H4 (cell line): Measurements from ENCODE around the gene CYB5A. TPM values are rescaled to one million over a fixed set of nuclear protein-coding genes. Genes with fewer than 3 reads are reported as not detected.

Source experiments
- DNase-seq: peaks from one replicate; pipeline ENCODE4 v3.0.0-alpha.2; 2015; ENCODE audit warnings: low spot score
- total RNA-seq: library from RNA; depleted of rRNA; stranded (reverse); fragments of >200 nt; shearing (Covaris generic); gene quantifications from 2 replicates; pipeline ENCODE4 v1.2.3, GENCODE V29; 2014

Gene CYB5A
- total RNA-seq, 1 experiment from 2014 or later, result 8.6 TPM

GRCh38 chr18:74277296-74277695, 14.5 kb downstream of the CYB5A start:
- no peak for DNase-seq

- no peak for DNase-seq
Measured at GRCh38 chr18:74276609-74277008, 15.2 kb downstream of the CYB5A start.

DNA sequence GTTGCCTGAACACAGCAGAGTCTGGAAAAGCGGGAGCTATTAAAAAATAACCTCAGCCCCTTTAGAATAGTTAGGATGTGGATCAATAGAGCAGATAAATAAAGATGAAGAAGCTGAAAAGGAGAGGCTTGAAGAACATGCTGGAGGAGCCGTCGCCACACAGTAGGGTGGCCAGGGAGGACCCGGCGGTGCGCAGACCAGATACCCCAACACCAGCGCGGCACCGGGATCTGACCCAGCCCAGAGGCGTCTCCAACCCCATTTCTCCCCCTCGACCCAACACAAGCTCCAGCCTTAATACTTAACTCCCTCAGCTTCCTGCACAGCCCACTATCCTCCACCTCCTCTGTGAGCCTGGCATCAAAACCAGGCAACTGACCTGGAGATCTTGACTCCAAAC, 16.0 kb downstream of the CYB5A start:
- no peak for DNase-seq

- DNase-seq, result no peak
Measured at GRCh38 chr18:74274700-74275099, 17.1 kb downstream of the CYB5A start.

- no peak for DNase-seq
Measured at GRCh38 chr18:74273394-74273793, 18.4 kb downstream of the CYB5A start.

DNA sequence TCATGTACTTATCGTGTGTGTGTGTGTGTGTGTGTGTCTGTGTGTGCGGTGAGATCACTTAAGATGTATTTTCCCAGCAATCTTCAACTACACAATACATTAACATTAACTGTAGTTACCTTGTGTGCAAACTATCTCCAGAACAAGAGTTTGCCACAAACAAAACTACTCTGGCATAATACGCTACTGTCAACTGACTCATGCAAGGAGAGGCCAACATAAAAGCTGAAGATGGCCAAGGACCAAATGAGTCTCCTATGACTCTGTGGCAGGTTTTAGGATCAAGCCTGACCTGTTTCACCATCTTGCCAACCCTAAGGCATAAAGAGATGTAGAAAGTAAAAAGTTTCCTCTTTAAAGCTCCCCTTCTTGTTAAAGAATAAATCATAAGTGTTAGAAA, 20.1 kb downstream of the CYB5A start:
- DNase-seq, result no peak

- no peak for DNase-seq
Measured at GRCh38 chr18:74268933-74269620, 22.7 kb downstream of the CYB5A start.

GRCh38 chr18:74268175-74268574, 23.6 kb downstream of the CYB5A start:
- DNase-seq, result no peak

DNA sequence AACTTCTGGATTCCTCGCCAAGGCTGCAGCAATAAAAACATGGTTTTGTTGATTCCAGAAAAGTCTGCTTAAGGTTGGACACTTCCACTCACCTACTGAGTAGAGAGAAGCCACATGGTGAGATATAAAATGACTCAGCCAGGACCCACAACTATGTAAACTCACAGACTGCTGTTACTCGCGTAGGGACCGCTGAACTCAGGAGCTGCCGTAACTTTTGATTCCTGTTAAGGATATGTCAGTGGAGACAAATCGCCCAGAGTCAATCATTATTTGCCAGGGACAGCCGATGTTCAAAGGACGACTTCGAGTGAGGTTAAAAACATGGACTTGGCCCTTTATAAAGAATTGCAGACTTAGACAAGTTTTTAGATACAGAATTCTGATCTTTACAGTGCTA, 25.6 kb downstream of the CYB5A start:
- DNase-seq, result peak; percentile 40

GRCh38 chr18:74265546-74266098, 26.1 kb downstream of the CYB5A start:
- DNase-seq, result no peak

- no peak for DNase-seq
Measured at GRCh38 chr18:74264303-74265020, 27.3 kb downstream of the CYB5A start.

DNA sequence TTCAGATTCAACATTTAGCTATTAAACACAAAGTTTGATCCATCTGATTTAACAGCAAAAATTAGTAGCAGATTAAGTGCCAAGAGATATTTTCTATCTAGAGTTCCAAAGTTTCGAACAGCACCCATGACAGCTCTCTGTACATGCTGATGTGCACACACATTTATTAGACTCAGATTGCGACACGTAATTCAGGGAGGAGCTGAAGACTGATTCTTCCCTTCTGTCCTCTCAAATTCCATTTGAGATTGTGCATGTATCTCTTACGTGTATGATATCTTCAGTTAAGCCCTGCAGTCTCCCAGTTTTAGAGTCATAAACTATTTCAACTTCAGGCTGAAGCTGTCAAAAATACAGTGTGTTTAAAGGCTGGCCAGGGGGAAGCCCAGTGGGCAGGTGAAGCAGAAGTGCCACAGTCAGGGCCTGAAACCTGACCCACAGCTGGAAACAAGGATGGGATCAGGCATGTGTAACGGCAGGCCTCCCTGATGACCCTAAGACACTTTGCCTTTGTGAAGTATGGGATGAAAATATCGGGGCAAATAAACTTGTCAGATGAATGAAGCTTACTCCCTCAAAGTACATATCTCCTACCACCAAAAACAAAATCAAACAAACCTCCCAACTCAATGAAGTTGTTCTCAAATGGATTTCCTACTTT, 30.6 kb downstream of the CYB5A start:
- no peak for DNase-seq

- DNase-seq, result no peak
Measured at GRCh38 chr18:74259347-74259746, 32.4 kb downstream of the CYB5A start.

GRCh38 chr18:74257083-74257482, 34.7 kb downstream of the CYB5A start:
- no peak for DNase-seq

DNA sequence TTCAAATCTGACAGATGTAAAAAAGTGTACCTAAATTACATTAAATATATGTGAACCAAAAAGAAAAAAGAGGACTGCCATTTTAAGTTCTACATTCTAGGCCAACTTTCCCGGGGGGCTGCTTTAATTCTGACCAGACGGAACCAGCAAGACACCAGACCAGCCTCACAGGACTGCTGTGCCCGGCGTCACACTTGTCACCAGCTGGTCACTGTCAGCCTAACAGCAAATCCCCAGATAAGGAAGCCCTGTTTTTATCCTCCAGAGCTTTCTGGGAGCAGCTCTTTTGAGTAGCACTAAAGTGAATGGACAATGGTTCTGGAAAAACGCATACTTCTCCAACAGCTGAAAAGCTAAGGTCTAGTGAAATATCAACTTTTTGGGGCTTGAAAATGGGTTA, 35.6 kb downstream of the CYB5A start:
- no peak for DNase-seq

DNA sequence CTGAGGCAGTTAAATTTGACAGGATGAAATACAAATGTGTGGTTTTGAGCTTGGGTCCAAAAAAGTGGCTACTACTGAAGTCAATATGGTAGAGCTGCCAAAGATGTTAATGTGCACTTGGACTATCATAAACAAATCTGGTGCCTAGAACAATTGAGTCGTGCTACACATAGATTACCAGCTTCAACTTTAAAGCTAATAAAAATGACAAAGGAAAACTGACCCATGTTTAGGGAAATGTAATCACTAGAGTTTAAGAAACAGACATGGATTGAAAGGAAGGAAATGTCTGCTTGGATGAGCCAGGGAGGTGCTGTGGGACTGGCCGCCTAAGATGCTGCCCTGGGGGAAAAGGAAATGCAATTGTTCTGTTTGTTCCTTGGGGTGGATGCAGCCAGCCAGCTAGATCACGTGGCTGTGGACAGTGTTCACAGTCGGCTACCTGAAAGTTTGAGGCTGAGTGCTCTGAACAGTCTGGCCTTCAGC, 36.6 kb downstream of the CYB5A start:
- peak; percentile 42 for DNase-seq

- DNase-seq, result peak; percentile 20
Measured at GRCh38 chr18:74252039-74252395, 39.7 kb downstream of the CYB5A start.

GRCh38 chr18:74251297-74252038, 40.3 kb downstream of the CYB5A start:
- DNase-seq, result peak; percentile 31

- DNase-seq, result no peak
Measured at GRCh38 chr18:74250131-74250530, 41.6 kb downstream of the CYB5A start.

DNA sequence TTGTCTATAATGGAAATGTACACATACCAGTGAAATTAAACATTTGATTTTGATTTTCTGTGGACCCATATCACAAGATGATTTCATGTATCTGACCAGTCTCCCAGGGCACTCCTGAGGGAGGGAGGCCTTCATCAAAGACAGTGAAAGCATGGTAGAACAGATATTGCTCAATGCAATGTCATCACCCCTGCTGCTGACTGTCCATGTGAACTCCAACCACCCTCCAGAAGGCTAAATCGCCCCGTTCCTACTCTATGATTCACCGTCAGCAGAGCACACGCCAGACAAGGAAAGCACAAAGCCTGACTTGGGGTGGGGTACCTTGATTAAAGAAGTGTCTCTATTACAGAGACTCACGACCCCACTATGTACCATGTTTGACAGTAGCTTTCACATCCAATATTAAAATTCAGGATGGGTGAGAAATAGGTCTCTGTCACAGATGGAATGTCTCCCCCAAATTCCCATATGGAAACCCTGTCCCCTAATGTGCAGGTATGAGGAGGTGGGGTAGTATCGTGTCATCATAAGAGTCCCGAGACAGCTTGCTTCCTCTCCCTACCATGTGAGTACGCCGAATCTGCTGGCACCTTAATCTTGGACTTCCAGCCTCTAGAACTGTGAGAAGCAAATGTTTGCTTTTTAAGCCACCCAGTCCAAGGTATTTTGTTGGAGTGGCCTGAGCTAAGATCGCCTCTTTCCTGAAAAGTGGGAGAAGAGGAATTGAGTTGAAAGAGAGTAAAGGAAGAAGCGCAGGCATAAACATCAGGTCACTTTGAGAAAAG, 42.4 kb downstream of the CYB5A start:
- no peak for DNase-seq

DNA sequence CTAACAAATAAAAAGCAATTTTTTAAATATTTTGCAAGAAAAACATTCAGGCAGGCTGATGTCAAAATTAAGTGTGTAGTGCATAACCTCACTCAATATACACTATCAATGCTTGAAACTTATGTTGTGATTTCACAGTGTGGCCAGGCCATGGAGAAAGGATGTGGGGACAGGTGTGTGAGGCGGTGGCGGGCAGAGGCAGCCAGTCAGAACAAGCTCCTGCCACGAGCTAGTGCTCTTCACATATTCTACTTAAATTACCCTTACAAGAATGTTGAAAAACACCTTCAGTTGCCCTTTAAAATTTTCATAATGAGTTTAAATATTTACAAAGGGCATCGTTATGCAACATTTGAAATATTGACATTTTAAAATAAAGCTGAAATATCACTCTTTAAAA, 43.2 kb downstream of the CYB5A start:
- no peak for DNase-seq
